Hypothalamus (tissue), 51 donors: ENCODE results near the gene MPHOSPH6.
"Not testable (repeated sequence)": the region's sequence is repeated elsewhere in the genome, so short reads cannot be mapped to it uniquely, and the experiment has no call there.

Experiments used
- DNase-seq, 51 donors: peaks; one replicate each; lab custom pipeline; 2025; lab: John Stamatoyannopoulos, UW

Gene MPHOSPH6

GRCh38 chr16:82169861-82170845 is at the start of gene MPHOSPH6:
Gene MPHOSPH6 (minus strand): TSS chr16:82170224. CDS start chr16:82170175, 49 bp downstream.
- DNase-seq = peak; percentile 39 to 95 (median 79)

- no peak for DNase-seq
Observed at GRCh38 chr16:82219298-82219697, 49.3 kb upstream of the MPHOSPH6 start.

- DNase-seq = not testable (repeated sequence)
Observed at GRCh38 chr16:82209314-82209713, 39.3 kb upstream of the MPHOSPH6 start.

- DNase-seq = no peak
Observed at GRCh38 chr16:82203198-82203597, 33.2 kb upstream of the MPHOSPH6 start.

- DNase-seq = no peak
Observed at GRCh38 chr16:82201926-82202325, 31.9 kb upstream of the MPHOSPH6 start.

- DNase-seq = no peak
Observed at GRCh38 chr16:82201351-82201750, 31.3 kb upstream of the MPHOSPH6 start.

- DNase-seq = no peak
Observed at GRCh38 chr16:82199209-82199608, 29.2 kb upstream of the MPHOSPH6 start.

GRCh38 chr16:82197540-82198240 is 27.7 kb upstream of the MPHOSPH6 start:
- no peak for DNase-seq

- no peak for DNase-seq
Observed at GRCh38 chr16:82195917-82196494, 26.0 kb upstream of the MPHOSPH6 start.

- no peak for DNase-seq
Observed at GRCh38 chr16:82194086-82194485, 24.1 kb upstream of the MPHOSPH6 start.

GRCh38 chr16:82192665-82193064 is 22.6 kb upstream of the MPHOSPH6 start:
- peak in 1 of 51 donors; percentile 6 for DNase-seq

GRCh38 chr16:82190386-82190785 is 20.4 kb upstream of the MPHOSPH6 start:
- no peak for DNase-seq

GRCh38 chr16:82187829-82188228 is 17.8 kb upstream of the MPHOSPH6 start:
- no peak for DNase-seq

- no peak for DNase-seq
Observed at GRCh38 chr16:82185012-82185411, 15.0 kb upstream of the MPHOSPH6 start.

GRCh38 chr16:82184213-82184612 is 14.2 kb upstream of the MPHOSPH6 start:
- DNase-seq = no peak

GRCh38 chr16:82183004-82183397 is 13.0 kb upstream of the MPHOSPH6 start:
- no peak for DNase-seq

- no peak for DNase-seq
Observed at GRCh38 chr16:82182266-82183003, 12.4 kb upstream of the MPHOSPH6 start.

- DNase-seq = no peak
Observed at GRCh38 chr16:82181461-82182185, 11.6 kb upstream of the MPHOSPH6 start.

GRCh38 chr16:82178352-82178751 is 8.3 kb upstream of the MPHOSPH6 start:
- DNase-seq = no peak

- DNase-seq = no peak
Observed at GRCh38 chr16:82177555-82177954, 7.5 kb upstream of the MPHOSPH6 start.
